Mesodermal cell (in vitro differentiated cells): ENCODE results near the gene DIPK1A.

ENCODE experiments used
- H3K27ac ChIP-seq: 2 replicates; pipeline ENCODE4 v1.7.0; 2013; ENCODE audit warnings: mild to moderate bottlenecking, low read depth, low read length, moderate library complexity; ENCODE audit not compliant: severe bottlenecking
- H3K36me3 ChIP-seq: 2 replicates; pipeline ENCODE4 v1.7.1; 2013; ENCODE audit warnings: mild to moderate bottlenecking, low read length, moderate library complexity; ENCODE audit not compliant: control insufficient read depth, insufficient read depth
- H3K4me1 ChIP-seq: one replicate; pipeline ENCODE4 v1.7.1; 2013; ENCODE audit warnings: mild to moderate bottlenecking, low read length; ENCODE audit not compliant: insufficient read depth, control insufficient read depth, poor library complexity, severe bottlenecking
- H3K4me3 ChIP-seq: 2 replicates; pipeline ENCODE4 v1.7.0; 2013; ENCODE audit warnings: low read length, control low read depth, mild to moderate bottlenecking; ENCODE audit not compliant: insufficient read depth, poor library complexity, severe bottlenecking; ENCODE audit errors: extremely low read depth
- H3K9me3 ChIP-seq: 2 replicates; pipeline ENCODE4 v1.7.1; 2013; ENCODE audit warnings: mild to moderate bottlenecking, low read length, moderate library complexity; ENCODE audit not compliant: control insufficient read depth
- WGBS, 2 experiments: methylation state at CpG; one replicate each; pipeline ENCODE4 v1.1.5; 2013; ENCODE audit warnings: missing lambda C conversion rate in 2 of 2; ENCODE audit not compliant: insufficient coverage in 2 of 2; 5-methylcytosine and 5-hydroxymethylcytosine counted together

Gene DIPK1A

GRCh38 chr1:92951141-92951582 is 10.1 kb downstream of the DIPK1A start:
- Histone ChIP-seq H3K27ac (peak overlapping the region; percentile 74), H3K9me3 (no peaks in the 10 kb centered on the region), H3K4me3 (no peak overlapping the region), H3K4me1 (peaks cover 12% of the 10 kb centered on the region), H3K36me3 (no peaks in the 10 kb centered on the region)
- 90 to 94% methylated on average over 3 of the region's 4 CpGs for WGBS, 2 experiments

DNA sequence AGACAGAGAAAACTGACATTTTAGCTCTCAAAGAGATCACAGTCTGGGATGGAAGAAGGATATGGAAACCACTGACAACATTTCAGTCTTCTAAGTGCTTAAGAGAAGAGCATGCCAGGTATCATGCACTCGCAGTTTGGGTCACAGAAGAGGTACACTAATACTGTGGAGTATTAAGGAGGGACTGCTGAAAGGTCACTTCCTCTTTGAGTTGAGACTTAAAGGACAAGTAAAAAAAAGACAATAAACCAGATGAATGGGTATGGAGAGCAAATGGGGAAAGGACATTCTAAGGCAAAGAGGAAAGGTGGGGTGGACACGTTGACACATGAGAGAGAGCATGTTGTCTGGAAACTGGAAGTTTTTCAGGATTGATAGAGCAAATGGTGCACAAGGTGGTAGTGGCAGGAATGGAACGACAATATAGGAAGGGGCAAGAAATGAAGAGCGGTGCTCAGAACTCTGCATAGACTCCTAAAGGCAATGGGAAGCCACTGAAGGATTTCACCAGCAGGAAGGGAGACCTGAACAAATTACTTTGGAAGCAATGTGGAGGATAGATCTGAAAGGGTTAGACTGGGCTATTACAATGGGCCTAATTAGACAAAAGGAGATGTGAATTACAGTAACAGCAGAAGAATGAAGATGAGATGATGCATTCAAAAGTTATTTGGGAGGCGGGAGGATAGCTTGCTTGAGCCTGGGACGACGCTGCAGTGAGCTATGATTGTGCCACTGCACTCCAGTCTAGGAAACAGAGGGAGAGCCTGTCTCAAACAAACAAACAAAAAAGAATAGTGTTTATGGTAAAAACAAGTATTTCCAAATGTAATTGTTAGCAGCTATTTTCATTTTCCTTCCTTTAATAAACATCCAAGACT is 11.1 kb downstream of the DIPK1A start:
- Histone ChIP-seq H3K4me1 (peaks cover 14% of the 10 kb centered on the region), H3K4me3 (no peak overlapping the region), H3K9me3 (no peaks in the 10 kb centered on the region), H3K27ac (peak overlapping the region; percentile 65), H3K36me3 (no peaks in the 10 kb centered on the region)
- WGBS, 2 experiments, result 86 to 91% methylated on average over 5 to 7 of the region's 7 CpGs

DNA sequence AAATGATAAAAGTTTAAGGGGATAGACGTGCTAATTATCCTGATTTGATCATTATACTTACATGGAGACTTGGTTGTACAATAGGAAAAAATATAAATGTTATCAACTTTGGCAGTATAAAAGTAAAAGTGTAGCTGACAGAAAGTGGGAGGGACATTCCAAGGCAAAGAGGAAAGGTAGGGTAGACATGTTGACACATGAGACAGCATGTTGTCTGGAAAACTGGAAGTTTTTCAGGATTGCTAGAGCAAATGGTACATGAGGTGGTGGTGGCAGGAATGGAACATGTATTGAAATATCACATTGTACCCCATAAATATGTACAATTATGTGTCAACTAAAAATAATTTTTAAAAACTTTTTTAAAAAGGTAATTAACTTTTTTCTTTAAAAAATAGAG is 13.2 kb downstream of the DIPK1A start:
- Histone ChIP-seq H3K4me1 (peaks cover 17% of the 10 kb centered on the region), H3K27ac (no peak overlapping the region)
- WGBS, 2 experiments, result 100% methylated on average over 1 of the region's 1 CpG; no CpG with 5 or more reads in 1 of the 2 experiments

GRCh38 chr1:92945748-92946270 is 15.5 kb downstream of the DIPK1A start:
- 89 to 100% methylated on average over 1 of the region's 4 CpGs for WGBS, 2 experiments
- Histone ChIP-seq H3K4me3 (no peak overlapping the region), H3K9me3 (no peaks in the 10 kb centered on the region), H3K27ac (no peak overlapping the region), H3K4me1 (peaks cover 15% of the 10 kb centered on the region), H3K36me3 (no peaks in the 10 kb centered on the region)

More for the DNA sequence above, 13.2 kb downstream of the DIPK1A start:
- Histone ChIP-seq H3K36me3 (no peaks in the 10 kb centered on the region), H3K9me3 (no peaks in the 10 kb centered on the region), H3K4me3 (no peak overlapping the region)

DNA sequence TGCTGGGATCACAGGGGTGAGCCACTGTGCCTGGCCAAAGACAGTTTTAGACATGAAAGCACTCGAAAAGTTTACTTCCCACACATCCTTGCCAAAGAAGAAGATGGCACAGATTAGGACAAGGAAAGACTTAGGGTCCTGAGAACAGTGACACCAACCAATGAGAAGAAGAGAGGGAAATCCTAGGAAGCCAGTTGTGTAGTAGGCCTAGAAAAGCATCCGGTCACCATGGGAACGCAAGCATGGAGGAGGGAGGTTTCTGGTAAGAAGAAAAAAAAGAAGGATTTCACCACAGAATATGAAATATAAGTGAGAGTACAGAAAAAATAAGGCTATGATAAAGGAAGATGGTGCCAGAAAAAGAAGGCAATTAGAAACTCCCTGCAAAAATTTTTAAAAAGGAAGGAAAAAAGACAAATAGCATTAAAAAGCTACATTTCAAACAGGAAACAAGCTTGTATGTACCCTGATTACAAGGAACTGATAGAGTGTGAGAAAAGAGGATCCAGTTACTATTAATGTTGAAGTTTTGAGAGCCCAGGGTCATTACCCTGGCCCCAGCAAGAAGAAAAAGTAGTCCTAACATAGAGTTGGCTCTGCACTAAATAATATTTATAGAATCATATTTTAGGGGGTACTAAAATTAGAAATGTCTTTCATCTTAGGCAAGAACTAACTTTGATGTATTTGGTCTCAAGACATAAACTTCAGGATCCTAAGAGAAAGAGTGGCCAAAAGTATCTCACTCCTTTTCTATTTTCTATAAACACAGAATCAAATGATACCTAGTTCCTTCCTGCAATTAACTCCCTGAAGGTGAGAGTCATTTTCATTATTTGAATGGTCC is 16.1 kb downstream of the DIPK1A start:
- WGBS, 2 experiments, result 83% methylated on average over 1 of the region's 3 CpGs; no CpG with 5 or more reads in 1 of the 2 experiments

GRCh38 chr1:92943502-92943847 is 17.8 kb downstream of the DIPK1A start:
- 79 to 89% methylated on average over 3 of the region's 4 CpGs for WGBS, 2 experiments
- H3K4me3 ChIP-seq, result no peak overlapping the region
- H3K9me3 ChIP-seq, result no peaks in the 10 kb centered on the region
- H3K4me1 ChIP-seq, result peaks cover 4% of the 10 kb centered on the region
- no peaks in the 10 kb centered on the region for H3K36me3 ChIP-seq
- no peak overlapping the region for H3K27ac ChIP-seq

More for the DNA sequence above, 16.1 kb downstream of the DIPK1A start:
- Histone ChIP-seq H3K27ac (no peak overlapping the region), H3K36me3 (no peaks in the 10 kb centered on the region), H3K4me3 (no peak overlapping the region), H3K4me1 (peaks cover 9% of the 10 kb centered on the region), H3K9me3 (no peaks in the 10 kb centered on the region)

GRCh38 chr1:92940541-92940940 is 20.7 kb downstream of the DIPK1A start:
- Histone ChIP-seq H3K27ac (no peak overlapping the region), H3K36me3 (no peaks in the 10 kb centered on the region)
- no CpG with 5 or more reads among the region's 3 CpGs for WGBS, 2 experiments

DNA sequence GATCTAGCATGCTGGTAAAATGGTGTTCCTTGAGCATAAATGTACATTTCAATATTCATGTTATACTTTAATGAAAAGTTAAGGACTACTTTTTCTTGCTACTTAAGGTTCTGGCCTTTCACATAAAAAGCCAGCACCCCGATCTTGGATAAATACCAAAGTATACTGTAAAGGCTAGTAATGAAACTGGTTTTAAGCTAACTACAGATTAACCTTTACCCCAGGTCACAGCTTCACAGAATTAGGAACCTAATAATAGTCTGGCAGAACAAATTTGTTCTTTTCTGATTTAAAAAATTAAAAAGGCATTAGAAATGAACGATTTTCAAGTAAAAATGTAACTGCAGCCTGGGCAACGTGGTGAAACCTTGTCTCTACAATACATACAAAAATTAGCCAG is 23.5 kb downstream of the DIPK1A start:
- H3K36me3 ChIP-seq, result no peaks in the 10 kb centered on the region
- H3K4me3 ChIP-seq, result no peak overlapping the region
- WGBS, 2 experiments, result 88 to 100% methylated on average over 2 of the region's 3 CpGs

More at GRCh38 chr1:92940541-92940940, 20.7 kb downstream of the DIPK1A start:
- Histone ChIP-seq H3K4me1 (peaks cover 4% of the 10 kb centered on the region), H3K9me3 (no peaks in the 10 kb centered on the region), H3K4me3 (no peak overlapping the region)

DNA sequence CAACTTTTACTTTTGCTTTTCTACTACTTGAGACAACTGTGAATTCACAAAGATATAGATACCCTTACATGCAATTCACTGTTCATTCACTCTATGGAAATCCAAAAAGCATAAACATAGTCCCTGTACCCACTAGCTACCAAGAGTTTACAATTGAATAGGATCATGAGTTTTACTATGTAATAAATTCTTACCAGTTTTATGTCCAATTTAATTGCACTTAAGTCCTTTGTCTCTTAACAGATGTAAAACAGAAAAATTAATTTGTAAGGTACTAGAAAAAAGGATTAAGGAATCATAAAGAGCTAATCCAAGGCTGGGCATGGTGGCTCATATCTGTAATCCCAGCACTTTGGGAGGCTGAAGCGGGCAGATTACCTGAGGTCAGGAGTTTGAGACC is 24.4 kb downstream of the DIPK1A start:
- no peaks in the 10 kb centered on the region for H3K9me3 ChIP-seq
- H3K27ac ChIP-seq, result no peak overlapping the region
- H3K4me1 ChIP-seq, result no peaks in the 10 kb centered on the region
- WGBS, 2 experiments, result 86 to 100% methylated on average over 1 of the region's 1 CpG
- no peak overlapping the region for H3K4me3 ChIP-seq
- H3K36me3 ChIP-seq, result no peaks in the 10 kb centered on the region

More for the DNA sequence above, 23.5 kb downstream of the DIPK1A start:
- H3K27ac ChIP-seq, result no peak overlapping the region
- H3K4me1 ChIP-seq, result no peaks in the 10 kb centered on the region
- H3K9me3 ChIP-seq, result no peaks in the 10 kb centered on the region
